ENCODE measurements around the gene DRC1.

The DRC1 gene

GRCh38 chr2:26504002-26504401 lies 102.3 kb downstream of the DRC1 start:
- H3K27ac ChIP-seq: no peak overlapping the region
- no peak for TF ChIP-seq EZH2 (IDR thresholded peaks at IDR 0.05)
- TF ChIP-seq POLR2AphosphoS5 (IDR thresholded peaks at IDR 0.05; ENCODE audit: borderline replicate concordance, low read depth, low read length): no peak
- TF ChIP-seq FOXP2 (optimal IDR thresholded peaks at IDR 0.05; ENCODE audit: control extremely low read depth, extremely low read length, insufficient read depth): no peak
- no peak overlapping the region for H3K4me3 ChIP-seq
- H3K9ac ChIP-seq (ENCODE audit: insufficient read length): no peak overlapping the region
- H3K36me3 ChIP-seq (ENCODE audit: insufficient read depth, low read length): no peaks in the 10 kb centered on the region
- H3K9me3 ChIP-seq (ENCODE audit: low read depth, low read length): no peaks in the 10 kb centered on the region
- no peak for DNase-seq (ENCODE audit: low read depth, low spot score)

- TF ChIP-seq POLR2AphosphoS5 (IDR thresholded peaks at IDR 0.05; ENCODE audit: borderline replicate concordance, low read depth, low read length) (no peak), FOXP2 (optimal IDR thresholded peaks at IDR 0.05; ENCODE audit: control extremely low read depth, extremely low read length, insufficient read depth) (no peak), EZH2 (IDR thresholded peaks at IDR 0.05) (no peak)
- Histone ChIP-seq H3K4me3 (no peak overlapping the region), H3K9ac (ENCODE audit: insufficient read length) (no peak overlapping the region), H3K36me3 (ENCODE audit: insufficient read depth, low read length) (no peaks in the 10 kb centered on the region), H3K27ac (no peak overlapping the region), H3K9me3 (ENCODE audit: low read depth, low read length) (no peaks in the 10 kb centered on the region)
- no peak for DNase-seq (ENCODE audit: low read depth, low spot score)
Observed at GRCh38 chr2:26506279-26506678, 104.6 kb downstream of the DRC1 start.

All from SK-N-MC (cell line).